Right ventricle myocardium superior (tissue), 1 donor: ENCODE measurements around the gene EFS. TPM values are rescaled to one million over a fixed set of nuclear protein-coding genes. Genes with fewer than 3 reads are reported as not detected.

ENCODE experiments used
- ATAC-seq: fragments of 200-7000 bp; cut with Tn5 transposase; one replicate; pipeline ENCODE4 v1.9.1; 2020; ENCODE audit warnings: mild to moderate bottlenecking; ENCODE audit not compliant: poor library complexity
- DNase-seq: peaks from one replicate; pipeline ENCODE4 v3.0.0-alpha.2; 2020
- intact Hi-C: fragments of 100-400 bp; cut with DNase I; formaldehyde crosslinking; loops from one replicate; pipeline ENCODE4 v1.11.2; 2022
- microRNA-seq: library from miRNA; unstranded; fragments of <30 nt; microRNA quantifications from one replicate; pipeline ENCODE4 v1.2.0, GENCODE V29; 2020
- total RNA-seq: library from RNA; stranded (reverse); fragmentation: NEBNext Ultra II Directional; extraction: Animal tissue kit (Norgen Biotek cat#: 25700); gene quantifications from one replicate; pipeline ENCODE4 v1.2.1, GENCODE V29; 2021
- donor health status: DM: no; HTN: yes; CAD: no; lungs with severe emphysema.

Gene EFS
- total RNA-seq, 1 donor from 2014 or later, result 3.2 TPM

- DNase-seq, result peak; percentile 62
- intact Hi-C loops, result loop anchor here (10.0 kb wide), 2 partner anchors 133 to 243 kb away; partner anchors contain the start of gene AP1G2
- ATAC-seq, result peak; percentile 32
Measured at GRCh38 chr14:23321572-23322547, 43.1 kb downstream of the EFS start.

GRCh38 chr14:23320584-23321571, 44.1 kb downstream of the EFS start, which contains the start of gene PABPN1:
TSS of gene PABPN1 (plus strand) at chr14:23321457. CDS start at chr14:23321470, 13 bp downstream.
- ATAC-seq (peak; percentile 95), DNase-seq (peak; percentile 98)
- intact Hi-C loops, result loop anchor here (10.0 kb wide), 2 partner anchors 134 to 244 kb away; partner anchors contain the start of gene AP1G2

GRCh38 chr14:23319746-23320583, 45.0 kb downstream of the EFS start:
- intact Hi-C loops, result loop anchor here (10.0 kb wide), 2 partner anchors 135 to 245 kb away; partner anchors contain the start of gene AP1G2
- ATAC-seq (no peak), DNase-seq (no peak)

GRCh38 chr14:23316300-23316699, 48.7 kb downstream of the EFS start:
- ATAC-seq (no peak), DNase-seq (no peak)
- intact Hi-C loops, result no loop called here

DNA sequence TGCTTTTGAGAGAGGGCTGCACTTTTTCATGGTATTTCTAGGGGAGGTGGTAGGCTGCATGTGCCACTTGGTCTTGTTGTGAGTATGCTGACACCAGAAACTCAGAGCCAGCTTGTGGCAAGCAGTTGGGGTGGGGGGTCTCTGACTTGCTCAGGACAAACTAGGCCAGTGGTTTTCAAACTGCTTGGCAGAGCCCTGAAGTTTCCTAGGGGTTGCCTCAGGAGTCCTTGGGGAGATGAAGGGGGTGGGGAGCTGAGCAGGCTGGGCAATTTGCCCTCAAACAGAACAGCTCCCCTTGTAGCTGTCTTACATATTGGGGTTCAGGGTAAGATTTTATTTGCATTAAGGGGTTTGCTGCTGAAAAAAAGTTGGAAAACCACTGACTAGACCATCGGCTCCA, 54.4 kb downstream of the EFS start:
- intact Hi-C loops, result no loop called here
- DNase-seq, result no peak

DNA sequence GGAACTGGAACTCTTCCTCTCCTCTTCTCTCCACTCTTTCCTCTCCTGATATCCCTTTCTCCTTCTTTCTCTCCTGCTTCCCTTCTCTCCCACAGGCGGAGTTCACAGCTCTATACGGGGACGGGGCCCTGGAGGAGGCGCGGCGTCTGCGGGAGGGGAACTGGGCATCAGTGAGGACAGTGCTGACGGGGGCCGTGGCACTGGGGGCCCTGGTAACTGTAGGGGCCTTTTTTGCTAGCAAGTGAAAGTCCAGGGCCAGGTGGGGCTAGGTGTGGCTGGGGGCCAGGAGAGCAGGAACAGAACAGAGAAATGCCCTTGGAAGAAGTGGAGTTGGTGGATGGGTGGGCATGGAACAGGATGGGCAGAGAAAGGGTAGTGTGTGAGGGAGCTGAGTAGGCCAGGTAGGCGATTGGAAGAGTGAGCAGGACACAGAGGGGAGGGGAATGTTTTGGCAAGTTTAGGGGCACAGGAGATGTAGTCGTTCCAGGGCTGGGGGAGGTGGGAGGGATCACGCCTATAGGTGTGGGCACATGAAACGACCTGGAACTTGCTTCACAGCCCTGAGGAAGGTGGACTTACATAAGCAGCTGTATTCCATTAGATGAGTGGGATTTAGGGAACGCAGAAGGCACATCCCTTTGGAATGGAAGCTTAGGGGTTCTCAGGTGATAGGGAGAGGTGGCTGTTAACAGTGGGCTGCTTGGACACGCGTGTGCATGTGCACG, 56.1 kb downstream of the EFS start:
- no peak for ATAC-seq
- intact Hi-C loops, result no loop called here

More for the DNA sequence above, 54.4 kb downstream of the EFS start:
- ATAC-seq, result no peak

DNA sequence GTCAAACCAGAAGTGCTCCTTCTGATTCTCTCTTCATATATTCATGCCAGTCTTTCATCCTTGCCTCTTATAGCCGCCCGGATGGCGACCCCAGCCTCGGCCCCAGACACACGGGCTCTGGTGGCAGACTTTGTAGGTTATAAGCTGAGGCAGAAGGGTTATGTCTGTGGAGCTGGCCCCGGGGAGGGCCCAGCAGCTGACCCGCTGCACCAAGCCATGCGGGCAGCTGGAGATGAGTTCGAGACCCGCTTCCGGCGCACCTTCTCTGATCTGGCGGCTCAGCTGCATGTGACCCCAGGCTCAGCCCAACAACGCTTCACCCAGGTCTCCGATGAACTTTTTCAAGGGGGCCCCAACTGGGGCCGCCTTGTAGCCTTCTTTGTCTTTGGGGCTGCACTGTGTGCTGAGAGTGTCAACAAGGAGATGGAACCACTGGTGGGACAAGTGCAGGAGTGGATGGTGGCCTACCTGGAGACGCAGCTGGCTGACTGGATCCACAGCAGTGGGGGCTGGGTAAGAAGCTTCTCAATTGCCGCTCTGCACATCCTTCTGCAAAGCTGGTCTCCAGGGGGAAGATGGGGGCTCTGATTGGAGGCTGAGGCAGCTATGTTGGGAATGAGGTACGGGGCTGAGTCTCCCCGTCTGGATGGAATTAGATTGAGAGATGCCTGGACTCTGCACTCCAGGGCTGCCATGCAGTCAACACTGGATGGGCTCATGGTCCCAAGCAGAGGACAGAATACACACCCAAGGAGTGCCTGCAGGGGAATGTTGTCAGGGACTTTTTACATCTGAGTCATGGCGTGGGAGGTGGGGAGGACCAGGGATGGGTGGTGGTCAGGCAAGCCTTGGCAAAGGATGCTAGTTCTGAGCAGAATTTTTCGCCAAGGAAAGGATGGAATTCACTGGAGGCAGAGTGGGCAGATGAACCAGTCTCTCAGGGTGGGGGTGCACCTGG, 57.0 kb downstream of the EFS start:
- no peak for ATAC-seq
- intact Hi-C loops, result no loop called here
- DNase-seq, result no peak

More for the DNA sequence above, 56.1 kb downstream of the EFS start:
- no peak for DNase-seq

GRCh38 chr14:23307146-23307530, 57.8 kb downstream of the EFS start:
- intact Hi-C loops, result no loop called here
- DNase-seq (no peak), ATAC-seq (no peak)

DNA sequence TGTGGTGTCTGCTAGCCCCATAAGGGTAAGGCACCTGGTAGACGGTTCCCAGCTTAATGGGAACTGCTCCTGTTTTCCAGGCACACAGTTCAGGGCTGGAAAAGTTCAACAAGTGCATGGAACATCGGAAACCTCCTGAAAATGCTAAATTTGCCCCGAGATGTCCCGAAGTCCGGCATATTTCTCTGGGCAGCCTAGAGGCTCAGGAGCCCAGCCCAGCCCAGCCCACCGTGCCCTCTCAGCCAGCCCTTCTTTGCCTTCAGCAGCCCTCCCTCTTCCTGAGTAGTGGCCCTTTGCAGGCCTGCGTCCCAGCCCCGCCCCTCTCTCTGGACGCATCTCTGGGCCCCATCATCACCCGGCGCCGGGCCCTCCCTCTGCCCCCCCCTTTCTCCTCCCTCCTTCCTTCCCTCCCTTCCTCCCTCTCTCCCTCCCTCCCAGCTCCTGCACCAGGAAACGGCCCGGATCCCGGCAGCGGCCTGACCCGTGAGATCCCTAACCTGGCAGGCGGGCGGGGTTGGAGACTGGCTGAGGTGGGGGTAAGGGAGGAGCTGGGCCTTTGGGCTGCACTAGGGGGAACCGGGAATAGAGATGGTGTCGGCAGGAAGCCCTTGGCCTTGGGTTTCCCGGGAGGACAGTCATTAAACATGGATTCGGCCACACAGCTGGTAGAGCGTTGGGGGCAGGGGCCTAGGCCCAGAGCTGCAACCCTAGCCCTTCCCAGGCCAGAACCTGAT, 58.4 kb downstream of the EFS start, which contains the start of gene BCL2L2:
Gene BCL2L2, plus strand, starts transcription at position 422 of the 734 bp plus-strand sequence. CDS start 935 bp downstream, outside the sequence.
- ATAC-seq, result peak; percentile 70

More for the DNA sequence above, 58.4 kb downstream of the EFS start, which contains the start of gene BCL2L2:
- intact Hi-C loops, result no loop called here
- peak; percentile 96 for DNase-seq

Small RNAs within 50 kb of the gene (microRNA-seq; reads per million reads assigned to microRNA genes)
- 2,625 reads per million, percentile 88 among the genes with 10 or more reads in this experiment for gene MIR208A

Other genes starting within 250 kb of the EFS start
- gene CEBPE, start 245.9 kb downstream of the EFS start, total RNA-seq, result not detected
- gene SLC7A8, start 181.5 kb downstream of the EFS start, total RNA-seq, result 11.6 TPM
- gene RNF212B, start 127.2 kb downstream of the EFS start, total RNA-seq, result not detected
- 6.5 TPM for gene HOMEZ, start 79.0 kb downstream of the EFS start, total RNA-seq
- 6.7 TPM for gene PPP1R3E, start 62.3 kb downstream of the EFS start, total RNA-seq
- gene BCL2L2, start 58.3 kb downstream of the EFS start, total RNA-seq, result 37.3 TPM
- gene PABPN1, start 43.7 kb downstream of the EFS start, total RNA-seq, result 67.7 TPM
- 10.3 TPM for gene SLC22A17, start 12.3 kb downstream of the EFS start, total RNA-seq
- gene IL25, start 7.6 kb upstream of the EFS start, total RNA-seq, result not detected
- 0.27 TPM for gene CMTM5, start 11.9 kb upstream of the EFS start, total RNA-seq
- 4,934 TPM for gene MYH6, start 43.1 kb upstream of the EFS start, total RNA-seq
- 11,793 TPM for gene MYH7, start 70.5 kb upstream of the EFS start, total RNA-seq
- 17.0 TPM for gene NGDN, start 104.5 kb upstream of the EFS start, total RNA-seq
- 0.97 TPM for gene ZFHX2, start 186.6 kb upstream of the EFS start, total RNA-seq
- gene THTPA, start 191.1 kb upstream of the EFS start, total RNA-seq, result 15.4 TPM
- gene AP1G2, start 202.6 kb upstream of the EFS start, total RNA-seq, result 10.7 TPM
- 0.13 TPM for gene JPH4, start 213.6 kb upstream of the EFS start, total RNA-seq